Endothelial cell of umbilical vein (primary cell): Measurements from ENCODE around the gene ST6GAL2. TPM values are rescaled to one million over a fixed set of nuclear protein-coding genes. Genes with fewer than 3 reads are reported as not detected.

ENCODE experiments used
- BruUV-seq: library from RNA; stranded (reverse); fragments of 400-500 nt; replicated peaks from 2 replicates; lab custom pipeline; 2021; lab: Mats Ljungman, UMichigan
- CTCF ChIA-PET: fragments of 300-600, 350-600 bp; sonication (Branson Sonifier 250); formaldehyde crosslinking; loops from one replicate; lab custom pipeline; 2021; ENCODE audit warnings: antibody characterized with exemption, inconsistent platforms; lab: Charles Lee
- POLR2A ChIA-PET: fragments of 300-600, 350-600 bp; sonication (Branson Sonifier 250); formaldehyde crosslinking; loops from one replicate; lab custom pipeline; 2021; ENCODE audit warnings: antibody characterized with exemption, inconsistent platforms; lab: Charles Lee
- DNase-seq: peaks from one replicate; pipeline ENCODE4 v3.0.0-alpha.2; 2011; ENCODE audit warnings: low read depth, low spot score
- FAIRE-seq: peaks from 2 replicates; lab custom pipeline; 2011; peaks lifted over from hg19 to GRCh38; lab: Jason Lieb, UNC
- H2AFZ ChIP-seq: 2 replicates; pipeline ENCODE4 v1.6.0; 2012; ENCODE audit warnings: low read depth, low read length, control low read depth, inconsistent platforms
- H3K27ac ChIP-seq: 2 replicates; pipeline ENCODE4 v1.5.1; 2011; ENCODE audit warnings: low read depth, mild to moderate bottlenecking, control low read depth, low read length, moderate library complexity; ENCODE audit not compliant: insufficient read depth
- H3K27me3 ChIP-seq, 2 experiments: 2 replicates each; pipeline versions ENCODE4 v1.6.0 to v1.6.1; 2011; ENCODE audit warnings: low read length in 2 of 2, mixed read lengths in 1 of 2; ENCODE audit not compliant: control insufficient read depth in 2 of 2, insufficient read depth in 2 of 2
- H3K36me3 ChIP-seq, 2 experiments: 2 replicates in 1 of 2; 3 replicates in 1 of 2; pipeline ENCODE4 v1.5.1; 2011; ENCODE audit warnings: low read length in 2 of 2, mild to moderate bottlenecking in 1 of 2, moderate library complexity in 1 of 2; ENCODE audit not compliant: control insufficient read depth in 2 of 2, insufficient read depth in 2 of 2; ENCODE audit errors: extremely low read depth in 1 of 2
- H3K4me1 ChIP-seq: 3 replicates; pipeline ENCODE4 v1.5.1; 2011; ENCODE audit warnings: mild to moderate bottlenecking, low read length; ENCODE audit not compliant: control insufficient read depth, insufficient read depth; ENCODE audit errors: extremely low read depth
- H3K4me2 ChIP-seq: 2 replicates; pipeline ENCODE4 v1.6.1; 2011; ENCODE audit warnings: low read length, control low read depth, mixed read lengths; ENCODE audit not compliant: insufficient read depth
- H3K4me3 ChIP-seq, 3 experiments: fragments of 200-600 bp in 1 of 3; sonication (generic), shearing (Covaris generic) in 1 of 3; replicated peaks in 1 of 3; 2 replicates each; pipeline ENCODE4 v1.5.1; 2011 to 2016; ENCODE audit warnings: control low read depth in 3 of 3, low read length in 3 of 3, mild to moderate bottlenecking in 2 of 3, inconsistent platforms in 1 of 3, low read depth in 1 of 3, moderate library complexity in 1 of 3; ENCODE audit not compliant: insufficient read depth in 1 of 3
- H3K79me2 ChIP-seq: 2 replicates; pipeline ENCODE4 v1.6.0; 2012; ENCODE audit warnings: low read length, inconsistent platforms; ENCODE audit not compliant: control insufficient read depth, insufficient read depth
- H3K9ac ChIP-seq: replicated peaks from 2 replicates; pipeline ENCODE3; 2011; ENCODE audit warnings: low read length, control low read depth; ENCODE audit not compliant: insufficient read depth; ENCODE audit errors: extremely low read depth
- H3K9me1 ChIP-seq: replicated peaks from 3 replicates; pipeline ENCODE4 v1.6.0; 2011; ENCODE audit warnings: mild to moderate bottlenecking, low read length; ENCODE audit not compliant: control insufficient read depth, insufficient read depth; ENCODE audit errors: extremely low read depth
- H3K9me3 ChIP-seq: replicated peaks from 2 replicates; pipeline ENCODE4 v1.5.1; 2012; ENCODE audit warnings: low read length, inconsistent platforms; ENCODE audit not compliant: control insufficient read depth, insufficient read depth
- H4K20me1 ChIP-seq: replicated peaks from 2 replicates; pipeline ENCODE3; 2011; ENCODE audit warnings: mild to moderate bottlenecking, low read length; ENCODE audit not compliant: control insufficient read depth, insufficient read depth; ENCODE audit errors: extremely low read depth
- EZH2 ChIP-seq: IDR thresholded peaks from 2 replicates; pipeline ENCODE4 v1.6.1; 2012; ENCODE audit warnings: borderline replicate concordance, low read depth, mild to moderate bottlenecking, moderate library complexity, low read length, inconsistent platforms; ENCODE audit not compliant: severe bottlenecking
- FOS ChIP-seq: IDR thresholded peaks from 2 replicates; pipeline ENCODE4 v1.6.1; 2011; ENCODE audit warnings: mild to moderate bottlenecking, low read length, moderate library complexity, borderline replicate concordance; ENCODE audit not compliant: insufficient read depth
- GATA2 ChIP-seq: IDR thresholded peaks from 2 replicates; pipeline ENCODE4 v1.7.0; 2011; ENCODE audit warnings: low read depth, mild to moderate bottlenecking, moderate library complexity, mixed read lengths, low read length; ENCODE audit not compliant: insufficient read length, insufficient read depth
- JUN ChIP-seq: IDR thresholded peaks from 2 replicates; pipeline ENCODE4 v1.6.1; 2011; ENCODE audit warnings: borderline replicate concordance, low read depth; ENCODE audit not compliant: insufficient read length, insufficient read depth
- MYC ChIP-seq: IDR thresholded peaks from one replicate; pipeline ENCODE4 v1.6.1; 2011; ENCODE audit warnings: mild to moderate bottlenecking, low read depth, low read length
- POLR2A ChIP-seq: IDR thresholded peaks from 2 replicates; pipeline ENCODE4 v1.6.1; 2012; ENCODE audit warnings: low read depth, mild to moderate bottlenecking, control low read depth, low read length
- POLR2AphosphoS5 ChIP-seq: IDR thresholded peaks from 2 replicates; pipeline ENCODE4 v1.6.1; 2012; ENCODE audit warnings: low read depth, mild to moderate bottlenecking, control low read depth, low read length, moderate library complexity; ENCODE audit not compliant: insufficient read depth
- dilution Hi-C: fragments of 300-500 bp; cut with MboI; formaldehyde crosslinking; loops from one replicate; pipeline ENCODE4 v1.15.0; 2019; ENCODE audit warnings: low sequenced_read_pairs; ENCODE audit not compliant: extremely low pct_ligation_motif_present
- intact Hi-C: fragments of 100-400 bp; cut with micrococcal nuclease; formaldehyde crosslinking; loops from one replicate; pipeline ENCODE4 v1.10.0; 2022
- polyA plus RNA-seq, 4 experiments: library from polyadenylated mRNA; depleted of rRNA in 3 of 4; stranded (reverse) in 3 of 4; unstranded in 1 of 4; fragments of >200 nt; gene quantifications; 2 replicates each; pipeline versions ENCODE4 v1.2.1 to v1.2.3, GENCODE V29; 2011 to 2012; ENCODE audit warnings: missing spikeins in 1 of 4
- total RNA-seq: library from RNA; stranded (reverse); gene quantifications from 2 replicates; pipeline ENCODE4 v1.2.3, GENCODE V29; 2021
- TF ChIP-seq, protein P1 (sequence below), 2 donors: IDR thresholded peaks; 1 replicate in 1 of 2; 2 replicates in 1 of 2; pipeline ENCODE4 v1.5.1; 2011; ENCODE audit warnings: low read length in 2 of 2, mild to moderate bottlenecking in 2 of 2, moderate library complexity in 2 of 2, control low read depth in 1 of 2, inconsistent platforms in 1 of 2, low read depth in 1 of 2; ENCODE audit not compliant: insufficient read depth in 1 of 2; ENCODE audit errors: extremely low read depth in 1 of 2
- TF ChIP-seq, protein P2 (sequence below): IDR thresholded peaks from 2 replicates; pipeline ENCODE4 v1.6.1; 2011; ENCODE audit not compliant: insufficient read depth, insufficient read length

The ST6GAL2 gene
- total and polyA plus RNA-seq, 2 donors (not counting 3 experiments of a cell fraction or from before 2014, with no cell fraction given) = not detected

DNA sequence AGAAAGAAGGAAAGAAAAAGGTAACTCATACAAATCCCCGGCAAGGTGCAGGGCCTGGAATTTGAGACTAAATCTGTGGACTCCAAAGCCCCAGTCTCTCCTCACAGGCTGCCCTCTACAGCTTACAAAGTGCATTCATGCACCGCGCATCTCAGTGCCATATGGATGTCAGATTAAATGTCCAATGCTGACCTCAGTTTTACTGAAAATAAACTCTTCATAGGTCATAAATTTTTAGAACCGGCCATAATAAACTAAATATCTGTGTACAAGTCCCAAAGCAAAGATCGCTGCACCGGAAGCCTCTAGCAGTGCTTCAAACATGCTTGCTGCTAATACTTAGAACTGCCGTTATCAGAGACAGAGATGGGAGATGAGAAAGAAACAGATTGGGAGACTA lies 17.7 kb downstream of the ST6GAL2 start:
- Histone ChIP-seq H3K9me3 (peaks cover 5% of the 10 kb centered on the region), H3K27me3 (no peaks in the 10 kb centered on the region), H3K9ac (no peak overlapping the region), H4K20me1 (no peaks in the 10 kb centered on the region), H3K4me3 (no peak overlapping the region), H2AFZ (no peak overlapping the region), H3K36me3 (no peaks in the 10 kb centered on the region), H3K27ac (no peak overlapping the region), H3K4me2 (no peak overlapping the region), H3K9me1 (no peaks in the 10 kb centered on the region), H3K4me1 (no peaks in the 10 kb centered on the region), H3K79me2 (no peaks in the 10 kb centered on the region)
- no peak for FAIRE-seq
- TF ChIP-seq EZH2 = no peak
- no peak for TF ChIP-seq GATA2
- TF ChIP-seq, protein P1, sequence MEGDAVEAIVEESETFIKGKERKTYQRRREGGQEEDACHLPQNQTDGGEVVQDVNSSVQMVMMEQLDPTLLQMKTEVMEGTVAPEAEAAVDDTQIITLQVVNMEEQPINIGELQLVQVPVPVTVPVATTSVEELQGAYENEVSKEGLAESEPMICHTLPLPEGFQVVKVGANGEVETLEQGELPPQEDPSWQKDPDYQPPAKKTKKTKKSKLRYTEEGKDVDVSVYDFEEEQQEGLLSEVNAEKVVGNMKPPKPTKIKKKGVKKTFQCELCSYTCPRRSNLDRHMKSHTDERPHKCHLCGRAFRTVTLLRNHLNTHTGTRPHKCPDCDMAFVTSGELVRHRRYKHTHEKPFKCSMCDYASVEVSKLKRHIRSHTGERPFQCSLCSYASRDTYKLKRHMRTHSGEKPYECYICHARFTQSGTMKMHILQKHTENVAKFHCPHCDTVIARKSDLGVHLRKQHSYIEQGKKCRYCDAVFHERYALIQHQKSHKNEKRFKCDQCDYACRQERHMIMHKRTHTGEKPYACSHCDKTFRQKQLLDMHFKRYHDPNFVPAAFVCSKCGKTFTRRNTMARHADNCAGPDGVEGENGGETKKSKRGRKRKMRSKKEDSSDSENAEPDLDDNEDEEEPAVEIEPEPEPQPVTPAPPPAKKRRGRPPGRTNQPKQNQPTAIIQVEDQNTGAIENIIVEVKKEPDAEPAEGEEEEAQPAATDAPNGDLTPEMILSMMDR (IDR thresholded peaks at IDR 0.05; ENCODE audit: extremely low read depth in 1 of 2, insufficient read depth in 1 of 2, low read depth in 1 of 2, low read length in 2 of 2) = no peak
- no peak for TF ChIP-seq FOS
- TF ChIP-seq, protein P2, sequence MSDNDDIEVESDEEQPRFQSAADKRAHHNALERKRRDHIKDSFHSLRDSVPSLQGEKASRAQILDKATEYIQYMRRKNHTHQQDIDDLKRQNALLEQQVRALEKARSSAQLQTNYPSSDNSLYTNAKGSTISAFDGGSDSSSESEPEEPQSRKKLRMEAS = no peak
- TF ChIP-seq MYC = no peak
- TF ChIP-seq JUN = no peak
- no peak for TF ChIP-seq POLR2AphosphoS5
- TF ChIP-seq POLR2A = no peak
- CTCF ChIA-PET = no interaction called here
- intact Hi-C loops (no loop called here), dilution Hi-C loops (no loop called here)
- DNase-seq = no peak
- BruUV-seq = no TSS peak
- POLR2A ChIA-PET = no interaction called here
